IPS DF 6.9 (cell line): Measurements from ENCODE around the gene DFFA.
"Not testable (repeated sequence)": the region's sequence is repeated elsewhere in the genome, so short reads cannot be mapped to it uniquely, and the experiment has no call there.

Source experiments
- DNase-seq: peaks from one replicate; pipeline ENCODE4 v3.0.0-alpha.2; 2013; ENCODE audit warnings: low read depth, low spot score
- H3K27ac ChIP-seq: one replicate; pipeline ENCODE4 v1.5.1; 2013; ENCODE audit warnings: low read length, control low read depth
- H3K27me3 ChIP-seq: 2 replicates; pipeline ENCODE4 v1.6.1; 2013; ENCODE audit warnings: mild to moderate bottlenecking, low read length; ENCODE audit not compliant: control insufficient read depth, insufficient read depth
- H3K36me3 ChIP-seq: 2 replicates; pipeline ENCODE4 v1.6.1; 2013; ENCODE audit warnings: low read length; ENCODE audit not compliant: control insufficient read depth, insufficient read depth
- H3K4me1 ChIP-seq: 2 replicates; pipeline ENCODE4 v1.6.1; 2013; ENCODE audit warnings: low read length; ENCODE audit not compliant: control insufficient read depth, insufficient read depth
- H3K4me3 ChIP-seq: 2 replicates; pipeline ENCODE4 v1.5.1; 2013; ENCODE audit warnings: mild to moderate bottlenecking, low read length
- H3K9me3 ChIP-seq: 2 replicates; pipeline ENCODE4 v1.6.1; 2013; ENCODE audit warnings: low read length, inconsistent platforms; ENCODE audit not compliant: control insufficient read depth, insufficient read depth
- WGBS: extraction: QIAGEN DNeasy Blood & Tissue Kit; methylation state at CpG from one replicate; pipeline ENCODE4 v1.1.7; 2013; ENCODE audit warnings: mixed read lengths, missing lambda C conversion rate; ENCODE audit not compliant: insufficient read length, insufficient coverage; 5-methylcytosine and 5-hydroxymethylcytosine counted together

DFFA gene

DNA sequence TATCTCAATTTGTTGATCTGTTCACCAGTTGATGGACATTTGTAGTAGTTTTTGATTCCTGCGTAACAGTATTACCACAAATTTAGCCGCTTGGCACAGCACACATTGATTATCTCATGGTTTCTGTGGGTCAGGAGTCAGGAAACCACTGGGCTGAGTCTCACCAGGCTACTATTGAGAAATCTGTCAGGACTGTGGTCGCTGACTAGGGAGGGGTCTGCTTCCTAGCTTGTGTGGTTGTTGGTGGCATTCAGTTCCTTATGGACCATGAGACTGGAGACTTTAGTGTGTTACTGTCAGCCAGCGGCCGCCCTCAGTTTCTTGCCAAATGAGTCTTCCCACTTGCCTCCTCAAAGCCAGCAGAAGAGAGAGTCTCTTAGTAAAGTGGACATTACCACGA, 12.2 kb upstream of the DFFA start:
- no peaks in the 10 kb centered on the region for H3K36me3 ChIP-seq
- no CpG with 5 or more reads among the region's 6 CpGs for WGBS
- H3K27ac ChIP-seq = no peak overlapping the region
- no peaks in the 10 kb centered on the region for H3K9me3 ChIP-seq
- DNase-seq = no peak
- no peaks in the 10 kb centered on the region for H3K27me3 ChIP-seq
- no peaks in the 10 kb centered on the region for H3K4me1 ChIP-seq
- H3K4me3 ChIP-seq = no peak overlapping the region

DNA sequence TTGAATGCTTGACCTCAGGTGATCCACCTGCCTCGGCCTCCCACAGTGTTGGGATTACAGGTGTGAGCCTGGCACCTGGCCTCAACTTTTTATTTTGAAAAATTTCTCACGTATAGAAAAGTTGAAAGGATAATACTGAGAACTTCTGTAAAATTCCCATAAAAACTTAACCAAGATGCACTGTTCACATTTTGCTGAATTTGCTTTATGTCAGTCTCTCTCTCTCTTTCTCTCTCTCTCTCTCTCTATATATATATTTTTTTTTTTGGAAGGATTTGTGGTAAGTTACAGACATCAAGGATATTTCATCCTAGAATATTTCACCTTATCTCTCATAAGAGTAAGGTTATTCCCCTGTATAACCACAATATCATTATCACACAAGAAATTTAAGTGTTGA, 8.3 kb upstream of the DFFA start:
- no peak overlapping the region for H3K27ac ChIP-seq
- WGBS = no CpG with 5 or more reads among the region's 2 CpGs
- no peak overlapping the region for H3K4me3 ChIP-seq
- DNase-seq = no peak
- H3K36me3 ChIP-seq = no peaks in the 10 kb centered on the region
- H3K9me3 ChIP-seq = no peaks in the 10 kb centered on the region
- H3K4me1 ChIP-seq = no peaks in the 10 kb centered on the region
- no peaks in the 10 kb centered on the region for H3K27me3 ChIP-seq

DNA sequence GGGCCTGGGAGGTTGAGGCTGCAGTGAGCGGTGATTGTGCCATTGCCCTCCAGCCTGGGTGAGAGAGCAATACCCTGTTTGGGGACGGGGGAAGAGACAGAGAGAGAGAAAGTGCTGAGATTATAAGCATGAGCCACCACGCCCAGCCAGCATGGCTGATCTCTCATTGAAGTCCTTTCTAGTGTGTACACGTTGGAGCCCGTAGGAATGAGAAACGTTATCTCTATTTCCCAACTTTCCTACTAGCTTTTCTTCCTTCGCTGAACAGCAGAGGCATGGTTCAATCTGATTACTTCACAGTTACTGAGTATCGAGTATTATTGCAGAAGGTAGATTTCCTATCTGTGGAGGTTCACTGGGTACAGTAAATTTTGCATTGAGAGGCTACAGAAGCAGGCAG, 7.0 kb upstream of the DFFA start:
- no peaks in the 10 kb centered on the region for H3K27me3 ChIP-seq
- no peaks in the 10 kb centered on the region for H3K9me3 ChIP-seq
- no peak overlapping the region for H3K4me3 ChIP-seq
- no peaks in the 10 kb centered on the region for H3K4me1 ChIP-seq
- no peak overlapping the region for H3K27ac ChIP-seq
- H3K36me3 ChIP-seq = no peaks in the 10 kb centered on the region
- WGBS = no CpG with 5 or more reads among the region's 8 CpGs
- DNase-seq = no peak

GRCh38 chr1:10475510-10475909, 3.2 kb upstream of the DFFA start:
- Histone ChIP-seq H3K36me3 (no peaks in the 10 kb centered on the region), H3K27ac (no peak overlapping the region), H3K9me3 (no peaks in the 10 kb centered on the region), H3K27me3 (no peaks in the 10 kb centered on the region), H3K4me3 (peak overlapping the region; percentile 86), H3K4me1 (no peaks in the 10 kb centered on the region)
- no CpG with 5 or more reads among the region's 13 CpGs for WGBS
- DNase-seq = no peak

- no CpG with 5 or more reads among the region's 50 CpGs for WGBS
- peak; percentile 75 for DNase-seq
- H3K27ac ChIP-seq = no peak within 1 kb of the TSS
- H3K4me3 ChIP-seq = peak within 1 kb of the TSS; percentile 86
- no peaks in the 10 kb centered on the region for H3K4me1 ChIP-seq
- no peaks in the 10 kb centered on the region for H3K9me3 ChIP-seq
- no peaks in the 10 kb centered on the region for H3K27me3 ChIP-seq
- H3K36me3 ChIP-seq = no peaks in the 10 kb centered on the region
Measured at GRCh38 chr1:10474613-10475507, 2.5 kb upstream of the DFFA start, which contains the start of gene PEX14. Gene PEX14 (plus strand): TSS chr1:10474950. CDS start chr1:10474967, 17 bp downstream.

DNA sequence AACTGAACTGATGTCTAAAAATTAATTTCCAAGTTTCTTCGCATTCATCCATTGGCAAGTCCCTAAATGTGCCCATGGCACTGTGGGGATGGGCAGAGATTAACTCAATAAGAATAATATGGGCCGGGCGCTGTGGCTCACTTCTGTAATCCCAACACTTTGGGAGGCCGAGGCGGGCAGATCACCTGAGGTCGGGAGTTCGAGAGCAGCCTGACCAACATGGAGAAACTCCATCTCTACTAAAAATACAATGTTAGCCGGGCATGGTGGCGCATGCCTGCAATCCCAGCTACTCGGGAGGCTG, 1.9 kb upstream of the DFFA start:
- not testable (repeated sequence) for H3K4me3 ChIP-seq, H3K9me3 ChIP-seq, DNase-seq, H3K4me1 ChIP-seq, H3K27me3 ChIP-seq, H3K27ac ChIP-seq, H3K36me3 ChIP-seq
- WGBS = no CpG with 5 or more reads among the region's 10 CpGs

DNA sequence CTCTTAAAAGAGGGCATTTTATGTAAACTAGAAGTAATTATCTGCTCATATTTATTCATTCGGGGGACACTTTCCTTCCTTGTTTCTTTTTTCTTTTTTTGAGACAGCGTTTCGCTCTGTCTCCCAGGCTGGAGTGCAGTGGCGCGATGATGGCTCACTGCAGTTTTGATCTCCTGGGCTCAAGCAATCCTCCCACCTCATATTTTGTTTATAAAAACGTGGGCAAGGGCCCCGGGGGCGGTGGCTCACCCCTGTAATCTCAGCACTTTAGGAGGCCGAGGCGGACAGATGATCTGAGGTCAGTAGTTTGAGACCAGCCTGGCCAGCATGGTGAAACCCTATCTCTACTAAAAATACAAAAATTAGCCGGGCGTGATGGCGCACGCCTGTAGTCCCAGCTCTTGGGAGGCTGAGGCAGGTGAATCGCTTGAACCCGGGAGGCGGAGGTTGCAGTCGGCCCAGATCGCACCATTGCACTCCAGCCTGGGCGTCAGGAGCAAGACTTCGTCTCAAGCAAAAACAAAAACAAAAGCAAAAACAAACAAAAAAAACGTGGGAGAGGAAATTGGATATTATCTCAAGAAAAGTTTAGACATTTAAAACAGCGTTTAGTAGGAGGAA, 926 bp upstream of the DFFA start:
- WGBS = no CpG with 5 or more reads among the region's 23 CpGs
- H3K9me3 ChIP-seq = no peaks in the 10 kb centered on the region
- no peak overlapping the region for H3K27ac ChIP-seq
- DNase-seq = no peak
- H3K4me3 ChIP-seq = no peak overlapping the region
- no peaks in the 10 kb centered on the region for H3K27me3 ChIP-seq
- H3K36me3 ChIP-seq = peaks cover 7% of the 10 kb centered on the region; the same call in 1 of the 2 replicates
- H3K4me1 ChIP-seq = no peaks in the 10 kb centered on the region

DNA sequence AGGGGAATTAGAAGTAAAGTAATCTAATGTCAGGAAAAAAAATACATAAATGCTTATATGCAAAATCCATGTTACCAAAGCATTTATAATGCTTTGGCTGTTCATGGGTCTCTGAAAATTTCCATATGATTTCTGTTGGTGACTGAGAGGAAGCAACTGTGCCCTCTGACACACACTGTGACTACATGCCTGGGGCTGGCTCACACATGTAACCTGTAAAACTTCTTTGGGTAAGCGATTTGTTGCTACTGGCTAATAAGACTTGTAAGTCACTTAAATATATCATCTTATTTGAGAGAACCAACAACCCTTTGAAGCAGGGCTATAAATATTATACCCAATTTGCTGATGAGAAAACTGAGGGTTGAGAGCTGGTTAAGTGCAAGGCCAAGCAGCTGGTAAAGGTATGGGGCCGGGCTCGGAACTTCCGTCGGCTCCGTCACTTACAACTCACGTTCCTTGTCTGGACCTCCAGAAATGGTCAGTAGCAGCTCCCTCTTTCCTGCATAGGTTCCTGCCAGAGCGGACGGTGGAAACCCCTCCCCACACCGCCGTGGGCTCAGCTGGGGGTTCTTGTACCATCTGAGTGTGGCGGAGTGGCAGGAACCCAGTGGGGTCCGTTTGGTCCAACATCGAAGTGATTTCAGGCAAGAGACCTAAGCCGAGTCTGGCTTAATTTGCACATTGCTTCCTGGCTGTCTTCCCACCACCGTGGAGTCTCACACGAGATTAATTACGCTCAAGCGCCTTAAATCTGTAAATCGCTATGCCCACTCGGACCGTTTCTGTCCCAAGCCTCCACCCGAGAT, 714 bp downstream of the DFFA start:
- peaks cover 10% of the 10 kb centered on the region; the same call in 1 of the 2 replicates for H3K36me3 ChIP-seq
- peak overlapping the region; percentile 76 for H3K4me3 ChIP-seq
- H3K4me1 ChIP-seq = no peaks in the 10 kb centered on the region
- no peak overlapping the region for H3K27ac ChIP-seq
- no peak for DNase-seq
- H3K27me3 ChIP-seq = no peaks in the 10 kb centered on the region
- no peaks in the 10 kb centered on the region for H3K9me3 ChIP-seq
- no CpG with 5 or more reads among the region's 23 CpGs for WGBS

DNA sequence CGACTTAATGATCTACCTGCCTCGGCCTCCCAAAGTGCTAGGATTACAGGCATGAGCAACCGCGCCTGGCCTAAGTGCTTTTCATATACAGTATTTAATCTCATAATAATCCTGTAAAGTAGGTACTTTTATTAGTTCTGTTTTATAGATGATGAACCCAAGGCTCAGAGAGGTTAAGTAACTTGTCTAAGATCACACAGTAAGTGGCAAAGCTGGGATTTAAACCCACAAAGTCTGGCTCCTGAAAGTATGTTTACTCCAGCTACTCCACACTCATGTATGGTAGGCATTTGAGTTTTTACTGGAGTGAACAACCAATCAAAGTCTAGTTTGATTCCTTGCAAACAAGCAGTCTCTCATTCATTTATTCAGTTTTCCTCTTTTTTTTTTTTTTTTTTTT, 2.3 kb downstream of the DFFA start:
- no peak for DNase-seq
- H3K36me3 ChIP-seq = peaks cover 13% of the 10 kb centered on the region; the same call in 1 of the 2 replicates
- no peaks in the 10 kb centered on the region for H3K4me1 ChIP-seq
- H3K27me3 ChIP-seq = no peaks in the 10 kb centered on the region
- no CpG with 5 or more reads among the region's 4 CpGs for WGBS
- no peak overlapping the region for H3K4me3 ChIP-seq
- no peaks in the 10 kb centered on the region for H3K9me3 ChIP-seq
- H3K27ac ChIP-seq = no peak overlapping the region

DNA sequence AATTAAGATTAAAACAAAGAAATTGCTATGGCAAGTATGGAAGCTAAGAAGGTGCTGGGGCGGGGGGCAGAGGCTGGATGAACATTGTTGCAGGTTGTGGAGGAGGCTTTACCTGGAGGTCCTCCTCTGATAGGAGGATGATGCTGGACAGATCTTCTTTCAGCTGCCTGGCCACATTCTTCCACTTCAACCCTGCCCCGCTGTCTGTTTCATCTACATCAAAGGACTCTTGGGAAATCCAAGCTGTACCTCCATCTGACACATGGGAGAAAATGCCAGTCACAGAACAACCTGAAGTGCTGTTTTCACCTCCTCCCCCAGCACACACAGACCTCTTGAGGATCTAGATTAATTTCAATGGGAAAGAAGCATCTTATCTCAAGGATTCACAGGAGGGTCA, 5.3 kb downstream of the DFFA start:
- DNase-seq = no peak
- WGBS = no CpG with 5 or more reads among the region's 2 CpGs
- peaks cover 26% of the 10 kb centered on the region for H3K36me3 ChIP-seq

More for the DNA sequence above, 5.3 kb downstream of the DFFA start:
- Histone ChIP-seq H3K4me1 (no peaks in the 10 kb centered on the region), H3K9me3 (no peaks in the 10 kb centered on the region), H3K4me3 (no peak overlapping the region), H3K27ac (no peak overlapping the region), H3K27me3 (no peaks in the 10 kb centered on the region)
